Stimulated activated CD4-positive, alpha-beta T cell treated with anti-CD3 and anti-CD28 coated beads, Interleukin-4, amount 100 ng/mL, for 1 hour (primary cell): ENCODE results near the gene GLIS1.

Experiments
- DNase-seq: peaks from one replicate; pipeline ENCODE4 v3.0.0-alpha.2; 2020

The GLIS1 gene

DNA sequence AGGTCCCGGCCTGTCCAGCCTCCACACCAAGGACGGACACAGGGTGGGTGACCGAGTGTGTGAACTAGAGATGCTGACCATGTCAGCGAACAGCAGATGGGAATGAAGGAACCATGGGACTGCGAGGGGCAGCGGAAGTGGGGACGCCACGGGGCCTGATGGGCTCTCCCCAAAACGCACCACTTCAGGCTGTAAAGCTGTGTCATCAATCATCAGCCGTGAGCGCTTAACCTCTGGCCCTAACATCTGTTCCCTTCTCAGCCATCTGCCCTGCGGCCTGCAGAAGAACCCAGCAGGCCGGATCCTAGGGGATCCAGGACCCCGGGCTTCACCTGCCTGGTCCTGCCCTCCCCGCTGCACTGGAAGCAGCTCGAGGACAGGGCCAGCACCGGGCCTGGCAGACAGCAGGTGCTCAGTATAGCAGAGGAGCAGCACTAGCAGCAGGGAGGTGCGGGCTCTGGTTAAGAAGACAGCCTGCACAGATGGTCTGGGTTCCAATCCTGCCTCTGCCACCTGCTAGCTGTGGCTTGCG is 221.1 kb downstream of the GLIS1 start:
- no peak for DNase-seq

- no peak for DNase-seq
Observed at GRCh38 chr1:53517109-53517508, 221.9 kb downstream of the GLIS1 start.

GRCh38 chr1:53516181-53516580 is 222.8 kb downstream of the GLIS1 start:
- DNase-seq: no peak

- no peak for DNase-seq
Observed at GRCh38 chr1:53514436-53514835, 224.5 kb downstream of the GLIS1 start.

GRCh38 chr1:53513846-53514245 is 225.1 kb downstream of the GLIS1 start:
- DNase-seq: no peak

DNA sequence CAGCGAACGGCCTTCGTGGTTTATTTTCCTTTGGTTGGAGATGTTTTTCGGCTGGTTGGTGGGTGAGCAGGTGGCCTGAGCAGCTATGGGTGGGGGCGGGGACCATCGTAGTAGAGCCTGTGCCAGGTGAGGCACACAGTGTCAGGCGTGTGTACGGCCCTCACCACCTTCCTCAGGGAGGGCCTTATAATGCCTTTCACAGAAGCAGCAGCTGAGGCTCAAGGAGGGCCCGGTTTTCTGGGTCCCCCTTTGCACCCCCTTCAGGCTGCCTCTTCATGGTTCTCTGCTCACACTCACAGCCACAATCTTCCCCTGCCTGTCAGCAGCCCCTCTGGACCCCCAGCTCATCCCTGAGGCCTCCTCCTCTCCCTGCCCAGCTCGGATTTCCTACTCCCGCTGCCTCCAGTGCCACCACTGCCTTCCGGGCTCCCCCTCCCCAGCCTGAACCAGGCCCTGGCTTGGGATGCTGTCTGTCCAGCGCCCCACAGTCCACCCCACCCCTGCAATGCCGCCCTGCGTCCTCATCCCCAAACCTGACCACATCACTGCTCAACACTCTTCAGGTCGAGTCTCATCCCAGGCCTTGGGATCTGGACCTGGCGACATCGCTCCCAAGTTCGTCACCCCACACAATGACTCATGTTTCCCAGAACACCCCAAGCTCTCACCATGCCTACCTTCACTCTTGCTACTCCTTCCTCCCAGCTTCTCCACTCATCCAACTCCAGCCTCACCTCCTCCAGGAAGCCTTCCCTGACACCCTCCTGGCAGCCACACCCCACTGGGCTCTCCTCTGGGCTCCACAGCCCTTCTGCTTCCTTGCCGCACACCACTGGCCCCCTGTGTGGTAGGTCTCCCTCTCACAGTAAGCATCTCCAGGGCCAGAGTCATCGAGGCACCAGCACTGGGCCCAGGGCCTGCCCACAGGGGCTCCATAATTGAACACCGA is 225.9 kb downstream of the GLIS1 start:
- DNase-seq: no peak

- DNase-seq: no peak
Observed at GRCh38 chr1:53511933-53512806, 226.8 kb downstream of the GLIS1 start.

DNA sequence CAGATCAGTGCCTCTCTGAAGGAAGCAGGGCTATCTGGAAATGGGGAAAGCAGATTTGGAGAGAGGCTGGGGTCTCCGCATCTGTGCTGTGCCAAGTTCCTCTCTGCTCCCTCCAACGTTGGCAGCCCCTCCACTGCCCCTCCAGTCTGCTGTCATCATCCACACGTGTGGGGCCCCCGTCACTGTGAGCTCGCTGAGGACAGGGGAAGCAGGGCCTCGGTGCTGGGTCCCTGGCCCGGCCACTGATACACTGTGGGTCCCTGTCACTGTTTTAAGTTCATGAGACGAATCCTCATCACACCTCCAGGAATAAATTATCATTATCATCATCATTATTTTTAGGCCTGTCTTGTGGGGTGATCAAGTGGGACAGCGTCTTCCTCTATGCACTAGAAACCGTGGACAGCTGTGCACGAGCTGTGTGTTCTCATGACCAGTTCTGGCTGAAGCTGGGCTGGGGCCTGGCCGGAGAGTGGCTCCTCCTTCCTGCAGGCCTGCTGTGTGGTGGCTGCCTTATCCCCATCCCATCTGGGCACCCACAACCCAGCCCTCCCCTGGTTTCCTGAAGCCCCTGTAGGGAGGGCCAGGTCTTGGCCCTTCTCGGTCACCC is 227.5 kb downstream of the GLIS1 start:
- no peak for DNase-seq

- DNase-seq: no peak
Observed at GRCh38 chr1:53510215-53510614, 228.7 kb downstream of the GLIS1 start.

DNA sequence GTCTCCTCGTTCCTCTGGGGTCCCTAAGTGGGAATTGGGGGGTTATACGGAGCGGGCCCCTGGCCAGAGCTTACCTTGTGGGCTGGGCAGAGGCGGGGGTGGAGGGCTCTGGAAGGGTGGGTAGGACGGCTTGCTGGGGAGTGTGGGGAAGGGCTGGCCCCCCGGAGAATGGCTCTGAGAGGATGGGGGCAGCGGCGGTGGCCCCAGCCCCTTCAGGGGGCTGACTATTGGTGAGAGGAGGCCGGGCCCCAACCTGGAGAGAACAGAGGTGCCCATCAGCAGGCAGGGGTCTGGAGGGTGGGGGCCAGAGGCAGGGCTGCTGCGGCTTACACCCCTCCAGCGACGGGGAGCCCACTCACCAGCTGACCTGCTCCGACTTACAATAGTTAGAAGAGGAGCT is 229.2 kb downstream of the GLIS1 start:
- no peak for DNase-seq

- DNase-seq: no peak
Observed at GRCh38 chr1:53508991-53509666, 229.8 kb downstream of the GLIS1 start.

DNA sequence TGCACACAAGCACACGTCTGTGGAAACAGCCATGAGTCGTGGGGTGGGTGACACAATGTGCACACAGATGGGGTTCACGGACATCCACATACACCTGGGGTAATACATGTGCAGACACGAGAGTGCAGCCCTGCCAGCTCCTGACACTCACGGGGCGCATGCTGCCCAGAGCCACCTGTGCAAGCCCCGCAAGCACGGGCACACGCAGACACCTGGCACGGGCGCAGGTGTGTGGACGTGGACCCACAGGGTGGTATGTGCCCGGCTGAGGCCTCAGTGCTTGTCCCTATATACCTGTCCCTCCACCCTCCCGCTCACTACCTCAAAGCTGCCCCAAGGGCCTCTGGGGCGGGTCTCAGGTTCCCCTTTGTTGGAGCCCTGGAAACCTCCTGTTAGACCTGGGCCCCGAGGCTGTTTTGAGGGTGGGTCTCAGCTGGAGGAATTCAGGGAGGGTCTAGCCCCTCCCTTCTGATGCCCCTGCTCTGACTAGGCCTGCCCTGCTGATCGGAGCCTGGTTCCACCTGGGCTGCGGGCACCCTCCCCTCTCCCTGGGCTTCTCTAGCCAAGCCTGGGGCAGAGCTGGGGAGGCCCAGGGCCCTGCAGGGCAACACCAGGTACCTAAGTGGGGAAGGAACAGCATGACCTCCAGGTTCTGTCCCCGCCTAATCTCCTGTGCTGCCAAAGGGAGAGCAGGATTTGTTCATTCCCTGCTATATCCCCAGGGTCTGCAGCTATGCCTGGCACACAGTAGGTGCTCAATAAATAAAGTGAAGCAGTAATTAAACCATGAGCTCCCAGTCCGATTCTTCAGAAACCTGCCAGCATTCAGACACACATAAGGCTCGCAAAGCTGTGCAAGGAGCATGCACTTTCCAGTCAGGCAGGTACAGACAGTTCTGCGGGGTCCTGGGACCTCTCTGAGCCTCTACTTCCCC is 230.6 kb downstream of the GLIS1 start:
- DNase-seq: no peak

- no peak for DNase-seq
Observed at GRCh38 chr1:53507116-53507820, 231.7 kb downstream of the GLIS1 start.

DNA sequence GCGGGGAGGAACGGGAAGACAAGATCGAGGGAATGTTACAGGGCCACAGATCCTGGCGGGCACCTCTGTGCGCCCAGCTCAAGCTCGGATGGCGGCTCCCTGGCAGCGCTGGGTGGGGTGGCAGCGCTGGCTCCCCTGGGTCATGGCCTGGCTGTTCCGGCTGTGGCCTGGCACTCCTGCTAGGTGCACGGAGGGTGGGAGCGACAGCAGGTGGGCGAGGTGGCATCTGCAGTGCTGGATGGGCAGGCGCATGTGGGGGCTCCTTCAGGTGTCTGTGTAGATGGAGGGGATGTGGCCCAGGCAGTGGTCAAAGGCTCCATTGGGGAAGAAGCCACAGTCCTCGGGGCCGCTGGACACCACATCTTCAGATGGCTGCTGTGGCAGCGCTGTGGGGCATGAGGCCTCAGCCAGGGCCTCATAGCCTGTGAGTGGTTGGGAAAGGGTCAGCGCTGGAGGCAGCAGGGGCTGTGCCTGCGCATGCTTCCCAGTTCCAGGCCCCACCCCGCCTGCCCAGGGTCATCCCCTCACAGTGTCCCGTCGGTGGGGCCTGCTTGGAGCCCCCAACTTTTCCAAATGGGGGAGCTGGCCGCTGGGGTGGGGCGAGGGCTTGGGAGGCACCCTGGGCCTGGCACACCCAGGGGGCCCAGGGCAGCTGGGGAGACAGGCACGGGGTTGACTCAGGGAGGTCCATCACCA is 232.5 kb downstream of the GLIS1 start:
- no peak for DNase-seq

- no peak for DNase-seq
Observed at GRCh38 chr1:53505891-53506290, 233.1 kb downstream of the GLIS1 start.

- DNase-seq: no peak
Observed at GRCh38 chr1:53505401-53505800, 233.6 kb downstream of the GLIS1 start.

DNA sequence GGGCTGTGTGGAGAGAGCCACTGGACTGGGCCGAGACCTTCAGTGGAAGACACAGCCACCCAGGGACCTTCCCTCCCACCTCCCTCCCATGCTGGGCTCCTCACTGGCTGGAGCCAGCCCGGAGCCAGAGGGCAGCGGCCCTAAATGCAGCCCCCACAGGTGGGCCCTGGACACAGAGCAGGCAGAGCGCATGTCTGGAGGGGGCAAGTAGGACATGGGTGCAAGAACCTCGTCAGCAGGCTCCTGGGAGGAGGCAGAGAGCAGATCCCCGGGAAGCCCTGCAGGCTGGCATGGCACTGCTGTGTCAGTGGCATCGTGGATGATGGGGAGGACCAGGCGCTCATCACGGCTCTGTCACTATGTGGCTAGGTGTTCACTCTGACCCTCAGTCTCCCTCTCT is 234.1 kb downstream of the GLIS1 start:
- no peak for DNase-seq

- no peak for DNase-seq
Observed at GRCh38 chr1:53503433-53504217, 235.3 kb downstream of the GLIS1 start.
